HT-29 (cell line): ENCODE measurements around the gene ITFG1. TPM values are rescaled to one million over a fixed set of nuclear protein-coding genes. Genes with fewer than 3 reads are reported as not detected.
"Not testable (repeated sequence)": the region's sequence is repeated elsewhere in the genome, so short reads cannot be mapped to it uniquely, and the experiment has no call there.

Source experiments
- DNase-seq: peaks from one replicate; pipeline ENCODE4 v3.0.0-alpha.2; 2015; ENCODE audit warnings: low spot score
- total RNA-seq: library from RNA; depleted of rRNA; stranded (reverse); fragments of >200 nt; shearing (Covaris generic); gene quantifications from 2 replicates; pipeline ENCODE4 v1.2.3, GENCODE V29; 2014

The ITFG1 gene
- total RNA-seq, 1 experiment from 2014 or later: 11.3 TPM

DNA sequence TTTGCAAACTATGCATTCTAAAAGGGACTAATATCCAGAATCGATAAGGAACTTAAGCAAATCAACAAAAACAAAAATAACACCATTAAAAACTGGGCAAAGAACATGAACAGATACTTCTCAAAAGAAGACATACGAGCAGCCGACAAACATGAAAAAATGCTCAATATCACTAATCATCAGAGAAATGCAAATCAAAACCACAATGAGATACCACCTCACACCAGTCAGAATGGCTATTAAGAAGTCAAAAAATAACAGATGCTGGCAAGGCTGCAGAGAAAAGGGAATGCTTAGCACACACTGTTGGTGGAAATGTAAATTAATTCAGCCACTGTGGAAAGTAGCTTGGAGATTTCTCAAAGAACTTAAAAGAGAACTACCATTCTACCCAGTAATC is 130.3 kb downstream of the ITFG1 start:
- DNase-seq: not testable (repeated sequence)

DNA sequence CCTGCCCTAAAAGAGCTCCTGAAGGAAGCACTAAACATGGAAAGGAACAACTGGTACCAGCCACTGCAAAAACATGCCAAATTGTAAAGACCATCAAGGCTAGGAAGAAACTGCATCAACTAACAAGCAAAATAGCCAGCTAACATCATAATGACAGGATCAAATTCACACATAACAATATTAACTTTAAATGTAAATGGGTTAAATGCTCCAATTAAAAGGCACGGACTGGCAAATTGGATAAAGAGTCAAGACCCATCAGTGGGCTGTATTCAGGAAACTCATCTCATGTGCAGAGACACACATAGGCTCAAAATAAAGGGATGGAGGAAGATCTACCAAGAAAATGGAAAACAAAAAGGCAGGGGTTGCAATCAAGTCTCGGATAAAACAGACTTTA is 136.6 kb downstream of the ITFG1 start:
- not testable (repeated sequence) for DNase-seq

GRCh38 chr16:47323241-47323640 is 137.6 kb downstream of the ITFG1 start:
- DNase-seq: no peak

- DNase-seq: no peak
These were observed 140.1 kb downstream of the ITFG1 start for GRCh38 chr16:47320546-47321310.

DNA sequence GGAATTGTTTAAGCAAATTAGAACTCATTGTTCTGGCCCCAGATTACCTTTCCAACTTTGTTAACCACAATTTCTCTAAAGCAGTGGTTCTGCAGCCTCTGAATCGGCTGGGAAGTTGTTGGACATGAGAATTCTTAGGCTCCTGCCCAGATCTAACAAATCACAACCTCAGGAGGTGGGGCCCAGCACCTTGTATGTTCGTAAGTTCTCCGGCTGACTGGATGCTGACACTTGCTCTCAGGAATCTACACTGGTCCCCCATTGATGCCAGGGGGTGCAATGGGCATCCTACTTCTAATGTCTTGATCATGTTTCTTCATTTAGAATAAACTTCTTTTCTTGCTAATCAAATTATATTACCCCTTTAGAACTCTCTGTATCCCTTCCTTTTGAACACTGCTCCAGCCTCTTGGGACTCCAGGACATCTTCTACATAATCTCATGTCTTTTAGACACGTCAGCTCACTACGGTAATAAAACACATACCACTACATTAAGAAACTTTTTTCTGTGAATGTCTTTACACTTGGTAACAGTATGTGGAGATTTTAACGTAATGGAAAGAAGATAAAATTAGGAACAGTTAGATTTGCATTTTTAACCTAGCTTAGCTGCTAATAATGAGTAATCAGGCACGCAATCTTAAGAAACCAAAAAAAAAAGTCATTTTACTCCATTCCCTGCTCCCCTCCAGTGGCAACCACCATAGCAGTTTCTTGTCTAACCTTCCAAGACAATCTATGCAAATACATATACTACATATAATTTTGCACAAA is 143.2 kb downstream of the ITFG1 start:
- no peak for DNase-seq

DNA sequence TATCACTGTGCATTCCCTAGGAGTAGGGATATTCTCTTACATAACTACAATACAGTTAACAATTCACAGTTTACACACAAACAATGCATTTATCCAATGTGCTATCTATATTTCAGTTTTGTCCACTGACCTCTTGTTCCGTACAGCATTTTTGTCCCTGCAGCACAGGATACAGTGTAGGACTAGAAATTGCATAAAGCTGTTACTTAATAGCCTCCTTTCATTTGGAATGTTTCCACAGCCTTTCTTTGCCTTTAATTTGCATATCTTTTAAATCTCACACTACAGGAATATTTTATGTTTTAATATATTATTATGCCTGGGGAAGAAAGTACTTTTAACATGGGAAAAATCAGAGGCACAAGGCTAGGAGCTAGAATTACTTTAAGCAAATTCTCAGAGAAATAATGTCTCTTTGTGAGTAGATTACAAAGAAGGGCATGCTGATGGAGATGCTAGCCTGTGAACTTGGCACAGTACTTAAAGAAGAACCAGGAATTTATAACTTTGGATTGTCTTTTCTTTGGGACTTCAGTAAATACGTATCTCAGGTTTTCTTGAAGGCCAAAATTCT is 144.3 kb downstream of the ITFG1 start:
- DNase-seq: no peak

GRCh38 chr16:47311738-47312505 is 148.9 kb downstream of the ITFG1 start:
- peak; percentile 38 for DNase-seq

- no peak for DNase-seq
These were observed 150.1 kb downstream of the ITFG1 start for GRCh38 chr16:47310792-47311211.

DNA sequence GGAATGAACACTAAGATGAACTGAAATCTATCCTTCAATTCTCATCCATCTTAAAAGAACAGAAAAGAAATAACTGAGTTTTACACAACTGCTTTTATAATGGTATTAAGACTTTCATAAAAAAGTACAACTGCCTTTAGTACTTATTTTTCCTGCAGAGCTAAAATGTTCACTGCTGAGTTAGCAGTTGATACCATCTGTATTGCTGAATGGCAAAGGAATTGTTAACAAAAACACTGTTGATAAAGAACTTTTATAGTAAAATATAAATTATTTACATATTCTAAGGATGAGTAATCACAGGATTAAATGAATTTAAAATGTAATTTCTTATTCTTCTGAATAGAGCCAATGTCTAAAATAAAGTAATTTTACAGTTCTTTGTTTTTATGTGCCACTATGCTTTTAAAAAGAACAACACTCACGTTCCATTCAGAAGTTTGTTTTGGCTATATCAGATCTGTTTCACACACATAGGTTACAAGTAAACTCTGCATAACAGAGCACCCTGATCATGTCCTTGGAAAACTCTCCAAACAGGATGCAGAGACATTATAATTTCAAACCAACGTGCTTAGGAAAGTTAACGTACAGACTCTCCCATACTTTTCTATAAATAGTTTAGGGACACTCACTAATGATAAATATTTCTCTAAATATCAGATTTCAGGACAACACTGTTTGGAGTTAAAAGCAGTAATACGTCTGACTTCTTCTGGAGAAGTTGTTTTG is 151.1 kb downstream of the ITFG1 start:
- no peak for DNase-seq

DNA sequence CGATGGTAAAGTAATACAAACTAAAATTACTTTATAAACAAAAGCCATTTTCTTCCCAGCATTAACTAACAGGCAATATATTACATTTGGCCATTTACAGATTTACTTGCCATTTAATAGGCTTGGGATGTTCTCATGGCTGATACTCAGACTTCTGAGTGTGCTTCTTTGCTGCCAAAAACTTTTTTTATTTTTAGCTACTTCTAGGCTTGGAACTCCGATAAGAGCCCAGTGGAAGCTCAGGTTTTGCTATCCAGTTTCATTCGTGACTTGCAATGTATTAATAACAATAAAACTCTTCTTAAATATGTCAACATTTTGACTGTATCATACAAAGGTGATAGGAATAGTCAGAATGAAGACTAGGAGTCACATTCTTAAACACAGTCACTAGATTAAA is 152.3 kb downstream of the ITFG1 start:
- DNase-seq: no peak

DNA sequence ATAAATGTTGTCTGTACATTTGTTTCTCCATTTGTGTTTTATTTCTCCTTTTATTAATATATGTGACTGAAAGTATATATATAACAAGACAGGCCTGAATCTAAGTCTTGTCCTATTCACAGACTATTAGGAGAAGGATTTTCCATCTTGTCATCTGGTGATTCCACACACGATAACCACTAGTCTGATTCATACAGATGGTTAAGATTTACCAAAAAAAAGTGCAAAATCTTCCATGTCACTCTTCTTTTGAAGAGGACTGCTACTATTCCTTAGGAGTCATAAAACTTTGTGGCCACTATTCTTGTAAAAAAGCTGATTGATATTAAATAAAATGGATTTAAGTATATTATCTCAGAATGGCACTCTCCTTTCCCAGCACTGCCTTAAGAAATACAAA is 156.3 kb downstream of the ITFG1 start:
- DNase-seq: no peak

- DNase-seq: no peak
These were observed 161.3 kb downstream of the ITFG1 start for GRCh38 chr16:47299587-47299986.

DNA sequence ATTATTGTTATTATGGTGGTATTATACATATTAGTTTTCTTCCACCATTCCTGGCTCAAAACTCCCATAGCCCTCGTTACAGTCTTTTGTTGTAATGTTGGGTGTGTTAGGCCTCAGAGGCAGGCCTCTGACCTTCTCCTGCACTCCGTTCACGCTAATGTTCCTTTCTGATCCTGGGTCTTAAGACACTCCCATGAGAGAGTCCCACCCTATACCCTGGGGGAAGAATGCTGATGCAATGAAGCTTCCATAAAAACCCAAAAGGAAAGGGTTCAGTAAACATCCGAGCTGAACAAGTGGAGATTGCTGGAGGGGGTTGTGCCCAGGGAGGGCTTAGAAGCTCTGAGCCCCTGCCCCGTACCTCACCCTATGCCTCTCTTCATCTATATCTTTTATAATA is 175.9 kb downstream of the ITFG1 start:
- no peak for DNase-seq

GRCh38 chr16:47278306-47278970 is 182.4 kb downstream of the ITFG1 start:
- no peak for DNase-seq

DNA sequence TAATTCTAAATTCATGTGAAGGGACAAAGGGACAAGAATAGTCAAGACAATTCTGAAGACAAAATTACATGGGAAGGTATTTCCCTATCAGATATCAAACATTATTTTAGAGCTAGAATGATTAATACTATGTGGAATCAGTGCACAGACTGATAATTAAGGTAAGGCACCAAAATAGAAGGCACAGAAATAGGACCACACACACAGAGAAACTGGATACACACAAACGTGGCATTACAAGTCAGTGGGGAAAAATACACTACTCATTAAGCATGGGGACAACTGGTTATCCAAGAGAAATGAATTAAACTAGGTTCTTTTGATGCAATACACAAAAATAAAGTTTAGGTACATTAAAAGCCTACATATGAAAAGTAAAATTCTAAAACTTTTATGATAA is 184.3 kb downstream of the ITFG1 start:
- no peak for DNase-seq

DNA sequence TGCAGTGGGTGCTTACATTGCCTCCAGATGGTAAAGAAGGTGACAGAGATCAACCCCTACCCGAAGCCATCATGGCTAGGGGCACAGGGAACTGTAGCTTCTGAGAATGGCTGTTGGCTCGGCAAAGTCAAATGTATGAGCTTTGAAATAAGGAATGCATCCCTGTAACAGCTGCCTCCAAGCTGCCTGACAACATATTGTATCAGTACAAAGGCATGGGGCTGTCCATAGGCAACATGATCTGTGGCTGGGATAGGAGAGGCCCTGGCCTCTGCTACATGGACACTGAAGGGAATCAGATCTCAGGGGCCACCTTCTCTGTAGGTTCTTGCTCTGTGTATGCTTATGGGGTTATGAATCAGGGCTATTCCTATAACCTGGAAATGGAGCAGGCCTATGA is 197.9 kb downstream of the ITFG1 start:
- no peak for DNase-seq

DNA sequence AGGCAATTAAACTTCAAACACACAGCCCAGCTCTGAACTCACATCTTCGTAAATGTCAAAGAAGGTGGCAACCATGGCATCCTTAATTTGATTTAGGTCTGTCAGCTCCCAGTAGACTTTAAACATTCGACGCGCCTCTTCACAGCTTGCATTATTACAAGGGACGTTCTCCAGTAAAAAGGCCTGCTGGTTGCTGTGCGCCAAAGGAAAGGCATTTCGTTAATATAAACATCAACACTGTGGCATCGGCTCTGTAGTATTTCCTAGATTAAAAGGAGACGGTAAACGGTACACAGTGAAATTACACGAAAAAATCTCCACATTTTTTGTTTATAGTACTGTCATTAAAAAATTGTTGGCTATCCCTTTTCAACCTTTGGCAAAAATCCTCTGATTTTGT is 200.4 kb downstream of the ITFG1 start:
- DNase-seq: no peak

GRCh38 chr16:47258874-47259461 is 201.9 kb downstream of the ITFG1 start:
- DNase-seq: peak; percentile 50

DNA sequence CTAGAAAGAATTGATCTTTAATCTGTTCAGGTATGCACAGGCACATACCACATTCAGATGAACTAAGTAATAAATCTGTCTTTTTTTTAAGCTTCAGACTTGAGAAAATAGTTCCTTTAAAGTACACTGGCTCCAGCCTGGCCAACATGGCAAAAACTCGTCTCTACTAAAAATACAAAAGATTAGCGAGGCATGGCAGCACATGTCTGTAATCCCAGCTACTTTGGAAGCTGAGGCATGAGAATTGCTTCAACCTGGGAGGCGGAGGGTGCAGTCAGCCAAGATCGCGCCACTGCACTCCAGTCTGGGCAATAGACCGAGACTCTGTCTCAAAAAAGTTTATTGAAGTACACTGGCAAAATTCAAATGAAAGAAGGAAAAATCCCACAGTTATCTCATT is 206.1 kb downstream of the ITFG1 start:
- DNase-seq: no peak

DNA sequence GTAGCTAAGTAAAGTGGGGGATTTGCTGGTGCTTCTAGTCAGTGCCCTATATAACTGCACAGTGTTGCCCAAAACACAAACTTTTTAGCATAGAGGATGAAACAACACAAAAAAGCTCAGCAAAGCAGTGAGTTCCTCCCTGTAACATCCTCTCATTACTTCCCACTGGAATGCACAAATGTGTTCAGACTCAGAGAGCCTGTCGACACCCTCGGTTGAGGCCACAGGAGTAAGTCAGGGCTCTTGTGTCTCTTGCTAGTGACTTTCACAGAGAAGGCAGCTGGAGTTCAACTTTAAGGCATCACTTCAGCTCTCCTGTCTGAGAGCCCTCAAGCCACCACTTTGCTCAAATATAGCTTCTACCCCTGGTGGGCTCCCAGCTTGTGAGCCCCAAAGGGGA is 209.9 kb downstream of the ITFG1 start:
- no peak for DNase-seq
